KOPT-K1 (cell line): Measurements from ENCODE around the gene AIG1.

Experiments
- H3K27ac ChIP-seq: fragments of 200-600 bp; sonication (generic); 2 replicates; pipeline ENCODE4 v1.5.1; 2016; ENCODE audit warnings: antibody characterized with exemption, mild to moderate bottlenecking, low read depth, low read length; ENCODE audit not compliant: poor library complexity, severe bottlenecking
- H3K36me3 ChIP-seq: fragments of 200-600 bp; sonication (generic); 2 replicates; pipeline ENCODE4 v1.5.1; 2017; ENCODE audit warnings: antibody characterized with exemption, mild to moderate bottlenecking, low read length, moderate library complexity; ENCODE audit not compliant: insufficient read depth
- H3K9me3 ChIP-seq: fragments of 200-600 bp; sonication (generic); 2 replicates; pipeline ENCODE4 v1.5.1; 2017; ENCODE audit warnings: antibody characterized with exemption, low read length, mild to moderate bottlenecking; ENCODE audit not compliant: insufficient read depth, poor library complexity, severe bottlenecking

The AIG1 gene

DNA sequence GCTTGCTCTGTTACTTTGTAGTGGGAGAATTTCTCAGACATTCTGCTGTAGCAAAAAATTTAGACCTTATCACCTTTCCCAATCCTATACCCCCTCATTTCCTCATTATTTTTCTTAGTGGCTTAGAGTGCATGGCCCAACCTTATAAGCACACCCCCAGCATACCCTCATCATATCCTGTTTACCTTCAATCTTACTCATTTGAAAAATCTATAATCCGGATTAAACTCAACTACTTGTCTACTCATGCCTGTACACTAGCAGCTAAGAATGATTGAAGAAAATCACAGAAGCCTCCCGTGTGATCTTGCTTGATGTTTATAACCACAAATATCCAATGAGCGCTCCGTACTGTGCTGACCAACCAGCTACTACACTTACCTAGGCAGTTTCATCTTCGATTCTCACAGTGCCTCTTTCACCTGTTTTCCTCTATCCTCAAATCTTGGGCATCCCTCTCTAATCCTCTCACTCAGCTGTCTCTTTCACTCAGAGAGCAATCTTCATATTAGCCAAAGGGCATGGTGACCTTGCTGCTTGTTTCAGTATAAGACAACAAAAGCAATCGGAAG lies 36.6 kb downstream of the AIG1 start:
- H3K27ac ChIP-seq = no peak overlapping the region
- no peaks in the 10 kb centered on the region for H3K36me3 ChIP-seq
- no peaks in the 10 kb centered on the region for H3K9me3 ChIP-seq

DNA sequence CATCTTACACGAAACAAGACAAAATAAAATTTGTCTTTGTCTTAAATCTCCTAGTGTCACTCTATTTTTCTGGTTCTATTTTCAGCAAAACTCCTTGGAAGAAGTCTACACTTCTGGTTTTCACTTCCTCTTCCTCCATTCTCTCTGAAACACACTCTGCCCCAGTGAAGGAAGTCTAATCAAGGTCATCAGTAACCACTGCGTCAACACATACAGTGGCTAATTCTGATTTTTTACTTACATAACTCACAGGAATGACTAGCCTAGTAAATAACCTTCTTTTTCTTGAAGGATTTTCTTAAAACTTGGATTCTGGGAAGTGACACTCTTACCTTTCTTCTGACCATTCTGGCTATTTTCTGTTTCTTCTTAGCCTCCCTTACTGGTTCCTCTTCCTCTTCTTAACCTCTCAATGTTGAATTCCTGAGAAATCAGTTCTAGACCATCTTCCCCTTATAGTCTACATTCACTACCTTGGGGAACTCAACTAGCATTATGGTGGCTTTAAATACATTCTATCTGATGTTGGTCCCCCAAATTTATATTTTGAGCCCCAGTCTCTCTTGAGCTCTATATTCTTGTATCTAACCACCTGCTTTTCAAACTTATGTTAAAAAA lies 37.5 kb downstream of the AIG1 start:
- H3K27ac ChIP-seq = no peak overlapping the region
- no peaks in the 10 kb centered on the region for H3K36me3 ChIP-seq
- H3K9me3 ChIP-seq = no peaks in the 10 kb centered on the region

DNA sequence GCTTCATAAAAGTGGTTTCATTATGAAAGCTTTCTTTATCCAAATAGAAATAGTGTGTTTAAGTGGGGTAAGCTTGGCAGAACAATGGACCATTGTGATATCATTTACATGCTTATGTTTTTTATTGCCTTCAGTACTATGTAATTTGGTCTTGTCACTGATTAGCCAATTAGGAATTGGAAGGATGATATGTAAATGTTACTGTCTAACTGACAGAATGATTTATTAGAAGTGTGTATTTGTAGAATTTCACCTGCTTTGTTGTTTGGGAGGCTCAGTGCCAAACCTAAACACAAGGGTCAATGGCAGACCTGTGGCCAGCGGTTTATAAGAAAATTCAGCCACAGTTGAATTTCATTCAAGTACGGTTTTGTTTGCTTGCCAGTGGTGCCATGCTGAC lies 39.0 kb downstream of the AIG1 start:
- no peaks in the 10 kb centered on the region for H3K36me3 ChIP-seq
- H3K9me3 ChIP-seq = no peaks in the 10 kb centered on the region
- H3K27ac ChIP-seq = no peak overlapping the region

DNA sequence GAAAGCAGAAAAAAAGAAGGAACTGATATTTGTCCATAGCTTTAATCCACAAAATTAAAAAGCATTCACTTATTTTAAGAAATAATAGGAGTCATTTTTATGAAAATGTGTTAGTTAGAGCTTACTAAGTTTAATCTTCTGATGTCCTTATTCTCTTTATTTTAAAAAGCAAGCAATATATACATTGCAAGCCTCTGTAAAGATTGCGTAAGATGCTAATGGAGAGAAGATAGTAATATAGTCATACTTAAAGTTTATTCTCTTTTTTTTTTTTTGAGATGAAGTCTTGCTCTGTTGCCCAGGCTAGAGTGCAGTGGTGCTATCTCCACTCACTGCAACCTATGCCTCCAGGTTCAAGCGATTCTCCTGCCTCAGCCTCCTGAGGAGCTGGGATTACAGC lies 39.7 kb downstream of the AIG1 start:
- Histone ChIP-seq H3K27ac (no peak overlapping the region), H3K36me3 (no peaks in the 10 kb centered on the region), H3K9me3 (no peaks in the 10 kb centered on the region)

DNA sequence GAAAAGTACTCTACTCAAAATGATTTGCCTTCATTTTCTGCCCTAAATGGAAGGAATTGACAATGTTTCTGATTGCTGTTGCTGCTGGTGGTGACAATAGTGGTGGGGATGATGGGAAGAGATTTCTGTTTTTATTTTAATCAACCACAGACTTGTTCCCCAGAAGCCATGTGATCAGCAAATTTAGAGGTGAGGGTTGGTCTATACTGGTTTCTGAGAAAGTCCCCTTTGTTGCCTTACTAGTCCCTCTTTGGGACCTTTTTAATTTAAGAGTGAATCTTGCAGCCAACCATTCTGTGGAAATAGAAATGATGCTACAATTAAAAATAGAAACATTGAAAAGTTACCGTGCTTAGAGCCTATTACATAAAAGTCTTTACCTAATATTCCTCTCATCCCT lies 43.2 kb downstream of the AIG1 start:
- H3K9me3 ChIP-seq = no peaks in the 10 kb centered on the region
- no peaks in the 10 kb centered on the region for H3K36me3 ChIP-seq
- no peak overlapping the region for H3K27ac ChIP-seq

DNA sequence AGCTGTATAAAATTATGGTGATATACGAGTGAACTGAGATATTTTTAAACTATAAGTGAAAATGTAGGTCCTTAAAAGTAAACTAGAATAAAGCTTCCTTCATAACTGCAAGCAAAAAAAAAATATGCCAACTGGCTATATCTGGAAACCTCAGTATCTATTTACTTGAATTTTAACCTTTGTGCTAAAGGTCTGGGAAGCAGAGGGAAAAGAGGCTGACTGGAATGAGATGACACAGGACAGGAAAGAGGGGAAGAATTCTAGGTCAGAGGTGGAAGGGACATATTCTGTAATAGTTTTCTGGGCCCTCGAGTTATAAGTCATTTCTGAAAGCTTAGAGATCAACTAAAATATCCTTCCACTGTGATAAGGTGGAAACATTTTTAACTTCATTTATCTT lies 46.8 kb downstream of the AIG1 start:
- Histone ChIP-seq H3K36me3 (no peaks in the 10 kb centered on the region), H3K27ac (no peak overlapping the region)

DNA sequence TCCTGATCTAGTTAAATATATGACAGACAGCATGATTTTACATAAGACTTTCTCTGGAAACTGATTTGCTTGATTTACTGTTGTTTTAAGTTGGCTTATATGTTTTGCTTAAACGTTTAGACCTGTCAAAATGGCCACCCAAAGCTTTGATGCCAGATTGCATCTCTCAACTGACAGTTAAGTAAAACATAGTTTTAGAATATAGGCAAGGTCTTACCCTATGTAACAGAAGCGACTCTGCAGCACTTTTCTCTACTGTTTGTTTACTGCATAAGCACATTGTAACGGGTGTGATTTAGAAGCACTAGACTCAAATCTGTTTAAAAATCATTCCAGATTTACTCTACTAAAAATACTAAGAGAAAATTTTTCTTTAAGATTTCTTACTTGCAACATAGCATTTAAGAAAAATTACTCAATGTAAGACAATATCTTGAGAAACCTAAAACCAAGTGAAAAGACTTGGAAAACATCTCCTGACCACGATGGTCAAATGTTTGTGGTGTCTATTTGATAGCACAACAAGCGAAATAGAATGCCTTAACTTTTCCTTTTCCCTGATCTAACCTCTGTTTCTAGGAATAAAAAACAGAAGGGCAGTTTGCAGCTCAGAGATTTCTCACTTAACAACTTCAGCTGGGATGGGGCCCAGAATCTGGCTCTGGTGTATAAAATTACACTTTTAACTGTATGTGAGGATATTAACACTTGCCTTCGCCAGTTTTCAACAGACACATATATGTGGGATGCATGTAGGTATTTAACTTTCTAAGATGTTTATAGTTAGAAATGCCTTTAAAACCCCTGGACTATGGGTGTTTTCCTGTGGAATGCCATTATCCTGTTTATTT lies 47.4 kb downstream of the AIG1 start:
- no peak overlapping the region for H3K27ac ChIP-seq
- no peaks in the 10 kb centered on the region for H3K9me3 ChIP-seq
- H3K36me3 ChIP-seq = no peaks in the 10 kb centered on the region

More for the DNA sequence above, 46.8 kb downstream of the AIG1 start:
- H3K9me3 ChIP-seq = no peaks in the 10 kb centered on the region

DNA sequence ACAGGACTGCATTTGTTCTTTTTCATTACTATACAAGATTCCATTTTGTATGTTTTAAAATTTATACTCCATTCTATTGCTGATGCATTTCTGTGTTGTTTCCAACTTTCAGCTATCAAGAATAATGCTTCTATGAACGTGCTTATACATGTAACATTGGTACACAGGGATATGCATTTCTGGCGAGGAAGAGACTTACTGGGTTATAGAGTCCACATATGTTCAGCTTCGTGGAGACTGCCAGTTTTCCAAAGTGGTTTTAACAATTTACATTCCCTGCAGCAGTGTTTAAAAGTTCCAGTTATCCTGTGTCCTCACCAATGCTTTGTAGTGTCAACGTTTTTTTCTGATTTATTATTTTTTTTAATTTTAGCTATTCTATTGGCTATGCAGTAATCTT lies 48.5 kb downstream of the AIG1 start:
- no peaks in the 10 kb centered on the region for H3K9me3 ChIP-seq
- no peak overlapping the region for H3K27ac ChIP-seq
- H3K36me3 ChIP-seq = no peaks in the 10 kb centered on the region

DNA sequence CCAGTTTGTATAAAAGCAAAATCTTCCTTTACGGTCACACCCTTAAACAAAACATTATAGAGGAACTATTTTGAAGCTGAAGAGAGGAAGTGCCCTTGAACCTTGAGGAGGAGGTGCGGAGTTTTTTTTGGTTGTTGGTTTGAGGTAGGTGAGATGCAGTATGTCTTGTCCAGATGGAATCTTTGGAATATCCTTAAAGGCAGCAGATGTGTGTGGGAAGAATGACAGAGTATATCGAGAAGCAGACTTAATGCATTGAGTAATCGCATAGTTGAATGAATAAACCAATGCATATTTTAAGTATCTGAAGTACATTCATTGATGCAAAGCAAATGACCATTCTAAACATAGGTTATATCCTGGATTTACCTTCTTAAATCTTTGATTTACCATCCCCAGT lies 49.9 kb downstream of the AIG1 start:
- Histone ChIP-seq H3K27ac (no peak overlapping the region), H3K9me3 (no peaks in the 10 kb centered on the region), H3K36me3 (no peaks in the 10 kb centered on the region)

DNA sequence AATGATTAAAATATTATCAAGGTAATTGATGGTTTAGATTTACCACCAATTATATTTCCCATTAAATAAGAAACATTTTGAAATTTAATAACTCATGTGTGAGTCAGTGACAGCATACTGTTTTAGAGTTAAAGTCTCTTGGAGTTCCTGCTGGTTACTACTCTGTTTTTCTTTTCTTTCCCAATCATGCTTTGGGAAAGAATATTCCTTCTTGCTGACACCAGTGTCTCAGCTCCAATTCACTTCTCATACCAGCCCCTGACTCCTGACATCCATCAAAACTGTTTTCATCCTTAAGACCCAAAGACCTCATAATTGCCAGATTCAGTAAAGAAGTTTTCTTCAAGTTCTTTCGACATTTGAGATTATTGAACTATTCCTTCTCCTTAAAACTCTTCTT lies 50.3 kb downstream of the AIG1 start:
- Histone ChIP-seq H3K36me3 (no peaks in the 10 kb centered on the region), H3K27ac (no peak overlapping the region), H3K9me3 (no peaks in the 10 kb centered on the region)

DNA sequence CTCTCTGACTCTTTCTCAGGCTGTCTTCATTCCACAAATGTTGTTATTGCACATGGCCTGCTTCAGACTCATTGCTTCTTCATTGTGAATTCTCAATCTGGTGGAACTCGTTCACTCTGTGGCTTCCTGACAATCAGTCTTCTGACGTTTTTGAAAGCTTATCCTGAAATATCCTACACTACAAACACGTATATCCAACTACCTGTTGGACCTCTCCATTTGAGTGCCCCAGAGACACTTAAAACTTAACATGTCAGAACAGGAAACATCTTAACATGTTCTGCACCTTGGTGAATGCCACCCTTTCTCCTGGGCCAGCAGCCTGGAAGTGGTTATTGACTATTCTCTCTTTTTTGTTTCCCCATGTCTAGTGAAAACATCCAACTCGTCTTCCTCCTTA lies 50.8 kb downstream of the AIG1 start:
- Histone ChIP-seq H3K36me3 (no peaks in the 10 kb centered on the region), H3K9me3 (no peaks in the 10 kb centered on the region), H3K27ac (no peak overlapping the region)

DNA sequence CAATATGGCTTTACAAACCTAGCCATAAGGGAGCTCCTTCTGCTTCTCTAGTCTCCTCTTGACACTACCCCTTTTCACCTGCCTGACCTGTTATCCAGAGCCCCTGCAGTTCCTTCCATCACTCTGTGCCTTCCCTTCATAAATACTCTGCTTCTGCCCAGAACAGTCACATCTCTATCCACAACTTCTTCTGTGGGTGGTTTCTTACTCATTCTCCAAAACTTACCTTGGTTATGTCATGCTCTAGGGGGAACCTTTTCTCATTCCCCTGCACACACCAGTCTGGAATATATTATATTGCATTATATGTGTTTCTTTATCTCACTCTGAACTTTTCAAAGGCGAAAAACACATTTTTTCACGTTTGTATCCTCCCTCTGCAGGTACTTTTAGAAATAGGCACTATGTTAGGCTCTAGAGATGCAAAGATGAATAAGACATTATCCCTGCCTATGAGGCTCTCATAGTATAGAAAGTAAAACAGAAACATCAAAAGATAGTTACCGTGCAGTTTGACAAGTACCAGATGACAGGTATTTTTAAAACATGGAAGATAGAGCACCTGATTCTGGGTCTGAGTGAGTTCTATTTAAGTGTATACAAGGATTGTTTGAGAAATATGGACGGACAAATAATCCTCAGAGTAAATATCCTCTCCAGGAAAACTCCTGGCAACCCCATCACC lies 51.5 kb downstream of the AIG1 start:
- Histone ChIP-seq H3K9me3 (no peaks in the 10 kb centered on the region), H3K36me3 (no peaks in the 10 kb centered on the region), H3K27ac (no peak overlapping the region)

DNA sequence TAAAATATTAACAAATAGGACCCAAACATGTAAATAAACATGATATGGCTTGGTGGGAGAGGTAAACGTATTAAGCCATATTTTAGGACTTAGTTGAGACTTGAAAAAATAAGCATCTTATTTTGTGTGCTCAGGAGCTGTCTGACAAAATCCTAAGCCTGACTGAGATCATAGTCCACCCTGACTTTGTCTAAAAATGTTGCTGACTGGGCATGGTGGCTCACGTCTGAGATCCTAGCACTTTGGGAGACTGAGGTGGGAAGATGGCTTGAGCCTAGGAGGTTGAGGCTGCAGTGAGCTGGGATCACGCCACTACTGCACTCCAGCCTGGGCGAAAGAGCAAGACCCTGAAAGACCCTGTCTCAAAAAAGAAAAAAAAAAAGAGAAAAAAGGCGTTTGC lies 52.1 kb downstream of the AIG1 start:
- H3K9me3 ChIP-seq = no peaks in the 10 kb centered on the region
- H3K27ac ChIP-seq = no peak overlapping the region

DNA sequence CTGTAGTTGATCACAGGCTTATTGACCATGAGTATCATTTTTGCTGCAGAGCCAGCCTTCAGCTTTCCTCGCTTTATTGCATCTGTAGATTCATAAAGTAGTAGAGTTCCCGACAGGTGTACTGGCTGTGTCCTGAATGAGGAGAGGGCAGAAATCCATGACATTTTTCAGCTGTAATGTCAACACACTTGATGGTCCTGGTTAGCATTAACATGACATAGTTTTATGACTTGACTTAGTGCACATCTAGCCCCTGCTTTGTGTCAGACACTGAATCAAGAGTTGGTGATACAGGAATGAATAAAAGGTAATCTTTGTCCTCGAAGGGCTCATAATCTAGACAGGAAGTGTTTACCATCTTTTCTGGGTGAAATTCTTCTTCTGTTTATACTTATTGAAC lies 55.0 kb downstream of the AIG1 start:
- Histone ChIP-seq H3K27ac (no peak overlapping the region), H3K36me3 (no peaks in the 10 kb centered on the region), H3K9me3 (no peaks in the 10 kb centered on the region)

More for the DNA sequence above, 52.1 kb downstream of the AIG1 start:
- no peaks in the 10 kb centered on the region for H3K36me3 ChIP-seq

DNA sequence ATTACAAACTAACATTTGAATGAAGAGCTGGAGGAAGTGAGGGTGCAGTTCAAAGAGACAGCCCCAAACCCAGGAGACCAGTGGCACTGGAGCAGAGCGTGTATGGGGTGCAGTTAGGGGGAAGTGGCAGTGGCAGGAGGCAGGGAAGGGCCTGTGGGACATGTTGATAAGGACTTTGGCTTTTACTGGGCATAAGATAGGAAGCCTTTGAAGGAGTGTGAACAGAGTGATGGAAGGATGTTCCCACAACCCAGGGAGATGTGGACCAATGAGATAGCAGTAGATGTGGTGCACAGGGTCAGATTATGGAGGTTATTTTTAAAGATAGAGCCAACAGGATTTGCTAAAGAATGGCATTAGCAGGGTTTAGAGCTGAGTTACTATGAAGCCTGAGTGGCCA lies 56.4 kb downstream of the AIG1 start:
- H3K27ac ChIP-seq = no peak overlapping the region
- H3K36me3 ChIP-seq = no peaks in the 10 kb centered on the region
- no peaks in the 10 kb centered on the region for H3K9me3 ChIP-seq
